HG02884 (cell line): ENCODE results near the gene SNX20.

ENCODE experiments used
- ATAC-seq: cut with Tn5 transposase; IDR thresholded peaks from one replicate; pipeline ENCODE4 v1.9.1; 2021; ENCODE audit warnings: mild to moderate bottlenecking, moderate library complexity; ENCODE audit not compliant: unreplicated experiment

SNX20 gene

GRCh38 chr16:50683689-50684374 lies 2.7 kb upstream of the SNX20 start:
- peak; percentile 61 for ATAC-seq

- no peak for ATAC-seq
Measured at GRCh38 chr16:50680556-50680893, 587 bp downstream of the SNX20 start.

- no peak for ATAC-seq
Measured at GRCh38 chr16:50679676-50680555, 1.2 kb downstream of the SNX20 start.

GRCh38 chr16:50679266-50679665 lies 1.8 kb downstream of the SNX20 start:
- no peak for ATAC-seq

GRCh38 chr16:50678531-50678930 lies 2.6 kb downstream of the SNX20 start:
- no peak for ATAC-seq

- no peak for ATAC-seq
Measured at GRCh38 chr16:50677351-50677750, 3.8 kb downstream of the SNX20 start.

- ATAC-seq: no peak
Measured at GRCh38 chr16:50676684-50677225, 4.4 kb downstream of the SNX20 start.

- ATAC-seq: no peak
Measured at GRCh38 chr16:50675686-50676610, 5.2 kb downstream of the SNX20 start.

GRCh38 chr16:50674831-50675230 lies 6.3 kb downstream of the SNX20 start:
- no peak for ATAC-seq

- no peak for ATAC-seq
Measured at GRCh38 chr16:50673496-50674275, 7.4 kb downstream of the SNX20 start.

- ATAC-seq: no peak
Measured at GRCh38 chr16:50671644-50672260, 9.4 kb downstream of the SNX20 start.

- no peak for ATAC-seq
Measured at GRCh38 chr16:50670476-50670875, 10.6 kb downstream of the SNX20 start.

- no peak for ATAC-seq
Measured at GRCh38 chr16:50669741-50670140, 11.4 kb downstream of the SNX20 start.

GRCh38 chr16:50668368-50669008 lies 12.6 kb downstream of the SNX20 start:
- ATAC-seq: no peak

- peak; percentile 12 for ATAC-seq
Measured at GRCh38 chr16:50667497-50668367, 13.4 kb downstream of the SNX20 start.

GRCh38 chr16:50666658-50667496 lies 14.2 kb downstream of the SNX20 start:
- peak; percentile 83 for ATAC-seq

- no peak for ATAC-seq
Measured at GRCh38 chr16:50665128-50665878, 15.8 kb downstream of the SNX20 start.
